PFSK-1 (cell line): Measurements from ENCODE around the gene ACOXL.

ENCODE experiments used
- FOXP2 ChIP-seq: optimal IDR thresholded peaks from 2 replicates; pipeline ENCODE3; 2011; ENCODE audit warnings: borderline replicate concordance, control low read depth, inconsistent platforms; ENCODE audit not compliant: insufficient read depth; ENCODE audit errors: extremely low read length, extremely low read depth
- POLR2AphosphoS5 ChIP-seq: IDR thresholded peaks from 2 replicates; pipeline ENCODE4 v1.6.1; 2012; ENCODE audit warnings: low read depth, mild to moderate bottlenecking, control low read depth, low read length, moderate library complexity
- REST ChIP-seq, 2 experiments: IDR thresholded peaks; 2 replicates each; pipeline versions ENCODE4 v1.6.1 to v1.8.0; 2011 to 2012; ENCODE audit warnings: low read depth in 2 of 2, low read length in 2 of 2, control low read depth in 1 of 2, inconsistent platforms in 1 of 2, mild to moderate bottlenecking in 1 of 2, moderate library complexity in 1 of 2; ENCODE audit not compliant: insufficient read depth in 1 of 2
- SIN3A ChIP-seq: IDR thresholded peaks from 2 replicates; pipeline ENCODE4 v1.6.1; 2012; ENCODE audit warnings: mild to moderate bottlenecking, low read length, moderate library complexity, borderline replicate concordance; ENCODE audit not compliant: insufficient read depth
- TAF1 ChIP-seq: IDR thresholded peaks from 2 replicates; pipeline ENCODE4 v1.6.1; 2012; ENCODE audit warnings: low read length, control low read depth, borderline replicate concordance; ENCODE audit not compliant: insufficient read depth

Gene ACOXL

GRCh38 chr2:110848519-110849030 is 116.2 kb downstream of the ACOXL start:
- TF ChIP-seq SIN3A = no peak
- no peak for TF ChIP-seq FOXP2
- no peak for TF ChIP-seq REST (IDR thresholded peaks at IDR 0.05; ENCODE audit: insufficient read depth in 1 of 2, low read depth in 2 of 2, low read length in 2 of 2)
- no peak for TF ChIP-seq POLR2AphosphoS5
- TF ChIP-seq TAF1 = no peak

DNA sequence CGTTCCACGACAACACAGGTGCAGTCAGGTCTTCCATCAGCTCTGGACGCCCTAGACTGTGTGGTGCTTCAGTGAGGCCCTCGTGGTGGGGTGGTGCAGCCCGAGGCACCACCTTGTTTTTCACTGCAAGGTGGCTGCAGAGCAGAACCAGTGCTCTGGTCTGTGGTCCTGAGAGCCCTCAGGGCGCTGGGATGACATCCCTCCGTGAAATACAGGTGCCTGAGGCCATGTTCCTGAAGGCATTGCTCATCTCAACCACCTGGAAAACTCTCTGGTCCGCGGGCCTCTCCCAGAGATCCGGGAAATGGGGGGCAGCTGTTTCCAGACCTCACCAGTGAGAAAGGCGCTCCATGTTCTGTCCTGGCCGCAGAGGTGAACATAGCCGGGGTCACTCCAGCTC is 119.2 kb downstream of the ACOXL start:
- no peak for TF ChIP-seq POLR2AphosphoS5
- TF ChIP-seq REST (IDR thresholded peaks at IDR 0.05; ENCODE audit: insufficient read depth in 1 of 2, low read depth in 2 of 2, low read length in 2 of 2) = no peak
- TF ChIP-seq TAF1 = no peak
- TF ChIP-seq FOXP2 = no peak
- TF ChIP-seq SIN3A = no peak

GRCh38 chr2:110852051-110852450 is 119.7 kb downstream of the ACOXL start:
- TF ChIP-seq REST (IDR thresholded peaks at IDR 0.05; ENCODE audit: insufficient read depth in 1 of 2, low read depth in 2 of 2, low read length in 2 of 2) = no peak
- TF ChIP-seq POLR2AphosphoS5 = no peak
- TF ChIP-seq TAF1 = no peak
- no peak for TF ChIP-seq FOXP2
- no peak for TF ChIP-seq SIN3A

DNA sequence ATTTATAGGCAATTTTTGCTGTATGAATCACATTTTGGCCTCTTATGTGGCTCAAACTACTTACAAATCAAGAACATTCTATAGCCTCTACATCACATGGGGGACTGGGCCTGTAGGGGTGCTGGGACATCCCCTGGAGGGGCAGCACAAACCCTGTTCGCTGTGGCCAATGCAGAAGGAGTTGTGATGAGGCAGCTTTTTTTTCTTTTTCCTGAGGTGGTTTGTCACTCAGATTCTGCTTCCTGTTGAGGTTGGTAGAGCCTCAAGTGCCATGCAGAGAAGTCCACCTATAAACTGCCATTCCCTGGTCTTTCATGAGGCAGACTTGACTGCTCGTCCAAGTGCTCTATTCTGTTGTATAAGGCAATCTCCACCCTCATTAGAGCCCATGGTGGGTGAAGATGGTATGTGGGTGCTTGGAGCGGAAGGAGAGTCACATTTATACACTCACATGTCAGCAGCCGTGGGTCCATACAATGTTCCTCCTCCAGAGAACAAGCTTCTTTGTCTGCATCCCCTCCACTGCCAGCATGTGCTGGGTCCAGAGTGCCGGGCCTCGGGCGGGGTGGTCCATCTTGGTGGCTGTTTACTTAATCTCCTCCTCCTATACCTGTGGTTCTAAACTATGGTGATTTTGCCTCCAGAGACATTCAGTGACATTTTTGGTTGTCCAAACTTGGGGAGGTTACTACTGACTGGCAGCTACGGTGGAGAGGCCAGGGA is 120.3 kb downstream of the ACOXL start:
- no peak for TF ChIP-seq SIN3A
- TF ChIP-seq TAF1 = no peak
- no peak for TF ChIP-seq POLR2AphosphoS5
- TF ChIP-seq REST (IDR thresholded peaks at IDR 0.05; ENCODE audit: insufficient read depth in 1 of 2, low read depth in 2 of 2, low read length in 2 of 2) = no peak
- no peak for TF ChIP-seq FOXP2
